ENCODE measurements around the gene PLIN5. TPM values are rescaled to one million over a fixed set of nuclear protein-coding genes. Genes with fewer than 3 reads are reported as not detected.

PLIN5 gene, protein sequence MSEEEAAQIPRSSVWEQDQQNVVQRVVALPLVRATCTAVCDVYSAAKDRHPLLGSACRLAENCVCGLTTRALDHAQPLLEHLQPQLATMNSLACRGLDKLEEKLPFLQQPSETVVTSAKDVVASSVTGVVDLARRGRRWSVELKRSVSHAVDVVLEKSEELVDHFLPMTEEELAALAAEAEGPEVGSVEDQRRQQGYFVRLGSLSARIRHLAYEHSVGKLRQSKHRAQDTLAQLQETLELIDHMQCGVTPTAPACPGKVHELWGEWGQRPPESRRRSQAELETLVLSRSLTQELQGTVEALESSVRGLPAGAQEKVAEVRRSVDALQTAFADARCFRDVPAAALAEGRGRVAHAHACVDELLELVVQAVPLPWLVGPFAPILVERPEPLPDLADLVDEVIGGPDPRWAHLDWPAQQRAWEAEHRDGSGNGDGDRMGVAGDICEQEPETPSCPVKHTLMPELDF
- total RNA-seq (2021; fragmentation: NEBNext Ultra II Directional; extraction: Animal tissue kit (Norgen Biotek cat#: 25700)) (1.8 and 2.0 TPM in 2 replicates), polyA plus RNA-seq (2011; rRNA removed) (2.5 and 2.6 TPM in 2 replicates), polyA minus RNA-seq (2011; rRNA and poly(A)+ RNA removed) (1.9 and 3.2 TPM in 2 replicates)
- 4.0 TPM for polyA plus RNA-seq (2011; cell fraction: cytosol; rRNA removed)
- polyA plus RNA-seq (2011; cell fraction: nucleus; rRNA removed): 7.7 TPM
- 1.7 to 2.6 TPM (median 1.7 TPM) in 4 replicates for polyA plus RNA-seq (2012, experiment 1 of 2)
- polyA plus RNA-seq (2012, experiment 2 of 2): 1.2 TPM
- 1.1 TPM for polyA plus RNA-seq (2013, experiment 1 of 2)
- polyA plus RNA-seq (2013, experiment 2 of 2): 0.96 TPM
- polyA minus RNA-seq (2011; cell fraction: cytosol; rRNA and poly(A)+ RNA removed): 3.2 TPM
- 6.3 TPM for polyA minus RNA-seq (2011; cell fraction: nucleus; rRNA and poly(A)+ RNA removed)
- long read RNA-seq, experiment 1: 0 reads
- long read RNA-seq, experiment 2: 0 reads

DNA sequence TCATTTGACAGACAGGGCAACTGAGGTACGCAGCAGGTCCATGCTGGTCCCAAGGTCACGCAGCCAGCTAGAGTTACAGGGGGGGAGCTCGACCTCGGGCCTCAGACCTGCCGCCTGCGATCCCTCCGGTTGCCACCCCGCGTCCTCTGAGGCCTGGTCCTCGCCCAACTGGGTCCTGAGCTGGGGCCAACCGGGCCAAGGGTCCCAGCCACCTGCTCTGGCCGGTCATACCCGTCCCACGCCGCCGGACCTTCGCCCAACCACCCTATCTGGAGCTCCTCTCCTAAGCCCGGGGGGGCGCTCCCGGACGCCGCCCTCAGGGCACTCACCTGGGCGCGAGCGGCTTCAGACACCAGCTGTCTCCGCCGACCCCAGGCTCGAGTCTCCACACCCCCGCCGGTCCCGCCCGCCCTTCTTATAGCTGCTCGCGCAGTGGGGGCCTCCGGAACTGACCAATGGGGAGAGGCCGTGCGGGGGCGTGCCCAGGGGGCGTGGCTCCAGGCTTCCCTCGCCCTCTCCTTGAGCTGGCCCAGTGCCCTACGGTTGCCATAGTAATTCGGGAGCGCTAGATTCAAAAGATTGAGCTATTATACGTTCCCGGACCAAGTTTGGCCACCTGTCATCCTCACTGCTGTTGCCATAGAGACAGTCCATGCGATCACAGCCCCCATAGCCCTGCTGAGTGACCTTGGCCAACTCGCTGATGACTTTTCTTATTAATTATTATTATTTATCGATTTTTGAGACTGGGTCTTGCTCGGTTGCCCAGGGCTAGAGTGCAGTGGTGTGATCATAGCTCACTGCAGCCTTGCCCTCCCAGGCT is at the start of gene PLIN5:
TSS of gene PLIN5 (minus strand) at position 389 of the 823 bp plus-strand sequence. CDS start 1,150 bp downstream, outside the sequence.
- Histone ChIP-seq H3K14ac (ENCODE audit: insufficient read length) (no peak within 1 kb of the TSS), H3K4me3 (ENCODE audit: extremely low read depth in 1 of 4, insufficient read depth in 2 of 4, low read depth in 3 of 4, low read length in 4 of 4) (peak within 1 kb of the TSS in 3 of 4 experiments; percentile 12 to 53 (median 16); a peak in 5 of 8 replicates), H2BK12ac (ENCODE audit: low read depth, low read length) (0 out of 2 replicates have a peak within 1 kb of the TSS, but pooled peaks have one; percentile 60), H4K91ac (replicated peaks; ENCODE audit: insufficient read length, low read length) (no peak within 1 kb of the TSS), H2BK5ac (ENCODE audit: low read depth, low read length) (no peak within 1 kb of the TSS), H4K20me1 (replicated peaks in 1 of 2; ENCODE audit: control insufficient read depth in 1 of 2, insufficient read depth in 2 of 2, low read length in 2 of 2) (peaks cover 0 to 3% of the 10 kb centered on the region in 2 experiments), H3K4me2 (ENCODE audit: insufficient read depth in 1 of 2, low read depth in 2 of 2, low read length in 2 of 2) (peak within 1 kb of the TSS; percentile 63 to 91), H3K9ac (replicated peaks in 1 of 4; ENCODE audit: extremely low read depth in 1 of 4, low read depth in 3 of 4, low read length in 3 of 4) (no peak within 1 kb of the TSS; a peak in 1 of 7 replicates), H3K56ac (replicated peaks; ENCODE audit: insufficient read length, low read depth, low read length) (no peak within 1 kb of the TSS), H3K4me1 (replicated peaks in 1 of 4; ENCODE audit: control insufficient read depth in 3 of 4, insufficient read depth in 4 of 4, low read length in 3 of 4) (peaks cover 0 to 13% (median 5%) of the 10 kb centered on the region in 4 experiments; a peak in 5 of 7 replicates), H3K36me3 (ENCODE audit: control insufficient read depth in 2 of 4, insufficient read depth in 4 of 4, low read length in 3 of 4) (no peaks in the 10 kb centered on the region), H3K79me2 (ENCODE audit: control insufficient read depth in 1 of 2, insufficient read depth in 2 of 2, low read length in 2 of 2) (no peaks in the 10 kb centered on the region), H4K5ac (ENCODE audit: insufficient read length, low read depth, low read length) (no peak within 1 kb of the TSS), H4K8ac (ENCODE audit: extremely low read depth, insufficient read depth, low read length) (peak within 1 kb of the TSS; percentile 43; the same call in 1 of the 2 replicates), H2AK5ac (ENCODE audit: low read depth, low read length) (no peak within 1 kb of the TSS), H3K18ac (ENCODE audit: extremely low read depth, low read length) (no peak within 1 kb of the TSS), H3K9me3 (ENCODE audit: insufficient read depth in 2 of 2, low read depth in 1 of 2, low read length in 1 of 2) (no peaks in the 10 kb centered on the region), H3K23ac (ENCODE audit: insufficient read length) (no peak within 1 kb of the TSS), H3K79me1 (ENCODE audit: low read depth, low read length) (no peaks in the 10 kb centered on the region), H2AFZ (ENCODE audit: low read length) (no peak within 1 kb of the TSS), H3K27ac (ENCODE audit: low read depth, low read length) (no peak within 1 kb of the TSS), H3K27me3 (replicated peaks in 1 of 4; ENCODE audit: control insufficient read depth in 3 of 4, extremely low read depth in 1 of 4, insufficient read depth in 3 of 4, low read length in 3 of 4) (peaks cover 0 to 19% (median 15%) of the 10 kb centered on the region in 4 experiments; a peak in 4 of 7 replicates), H2BK15ac (ENCODE audit: low read length) (no peak within 1 kb of the TSS; the same call in 1 of the 2 replicates), H3K23me2 (ENCODE audit: low read depth, low read length) (peaks cover 4% of the 10 kb centered on the region; the same call in 1 of the 2 replicates), H3K4ac (replicated peaks; ENCODE audit: insufficient read length, low read depth, low read length) (no peak within 1 kb of the TSS), H2BK120ac (replicated peaks; ENCODE audit: low read depth, low read length) (no peak within 1 kb of the TSS), H2BK20ac (ENCODE audit: low read length) (no peak within 1 kb of the TSS)
- ChIA-PET CTCF (ENCODE audit: partially characterized antibody) (interaction anchor here (0.6 to 11.6 kb wide), 16 partner anchors 12 to 955 kb away, joined by 3 to 174 read pairs (median 5); partner anchors contain the start of genes PLIN4 and TNFAIP8L1), POLR2A (ENCODE audit: partially characterized antibody) (interaction anchor here (0.9 to 2.7 kb wide), 15 partner anchors 9 to 122 kb away, joined by 3 to 23 read pairs (median 4); partner anchors contain the start of gene PLIN4)
- FAIRE-seq: peak; percentile 66
- peak; percentile 54 to 99 for DNase-seq (ENCODE audit: low read depth in 1 of 2, low spot score in 2 of 2)
- WGBS, 2 experiments (ENCODE audit: extremely low coverage in 1 of 2, insufficient coverage in 1 of 2, insufficient read length in 1 of 2, insufficient replicate concordance in 2 of 2, low coverage in 1 of 2, low lambda C conversion rate in 2 of 2, missing lambda C conversion rate in 1 of 2): 17% methylated on average over 32 of the region's 49 CpGs; no CpG with 5 or more reads in 1 of the 2 experiments
- TF ChIP-seq POU5F1 (IDR thresholded peaks at IDR 0.05; ENCODE audit: low read depth, low read length): no peak
- TF ChIP-seq ASH2L (IDR thresholded peaks at IDR 0.05; ENCODE audit: low read length): peak; percentile 63
- no peak for TF ChIP-seq ZNF274 (IDR thresholded peaks at IDR 0.05; ENCODE audit: borderline replicate concordance, extremely low read depth, low read length)
- TF ChIP-seq RAD21 (IDR thresholded peaks at IDR 0.05 in 1 of 2, conservative IDR thresholded peaks at IDR 0.05 in 1 of 2; ENCODE audit: low read depth in 2 of 2, low read length in 2 of 2): peak in 1 of 2 experiments; percentile 3; a peak in 1 of 4 replicates
- TF ChIP-seq POLR2A (IDR thresholded peaks at IDR 0.05; ENCODE audit: control extremely low read depth in 1 of 2, low read depth in 2 of 2, low read length in 2 of 2): peak in 1 of 2 experiments; percentile 86; a peak in 2 of 3 replicates
- TF ChIP-seq TBP (IDR thresholded peaks at IDR 0.05; ENCODE audit: low read depth, low read length): peak; percentile 93
